ENCODE data around the gene GLTP.
A peak's percentile ranks its signal among the peaks of the same experiment; 100 is the strongest.
"Not testable (repeated sequence)": the region's sequence is repeated elsewhere in the genome, so short reads cannot be mapped to it uniquely, and the experiment has no call there.

GLTP gene

DNA sequence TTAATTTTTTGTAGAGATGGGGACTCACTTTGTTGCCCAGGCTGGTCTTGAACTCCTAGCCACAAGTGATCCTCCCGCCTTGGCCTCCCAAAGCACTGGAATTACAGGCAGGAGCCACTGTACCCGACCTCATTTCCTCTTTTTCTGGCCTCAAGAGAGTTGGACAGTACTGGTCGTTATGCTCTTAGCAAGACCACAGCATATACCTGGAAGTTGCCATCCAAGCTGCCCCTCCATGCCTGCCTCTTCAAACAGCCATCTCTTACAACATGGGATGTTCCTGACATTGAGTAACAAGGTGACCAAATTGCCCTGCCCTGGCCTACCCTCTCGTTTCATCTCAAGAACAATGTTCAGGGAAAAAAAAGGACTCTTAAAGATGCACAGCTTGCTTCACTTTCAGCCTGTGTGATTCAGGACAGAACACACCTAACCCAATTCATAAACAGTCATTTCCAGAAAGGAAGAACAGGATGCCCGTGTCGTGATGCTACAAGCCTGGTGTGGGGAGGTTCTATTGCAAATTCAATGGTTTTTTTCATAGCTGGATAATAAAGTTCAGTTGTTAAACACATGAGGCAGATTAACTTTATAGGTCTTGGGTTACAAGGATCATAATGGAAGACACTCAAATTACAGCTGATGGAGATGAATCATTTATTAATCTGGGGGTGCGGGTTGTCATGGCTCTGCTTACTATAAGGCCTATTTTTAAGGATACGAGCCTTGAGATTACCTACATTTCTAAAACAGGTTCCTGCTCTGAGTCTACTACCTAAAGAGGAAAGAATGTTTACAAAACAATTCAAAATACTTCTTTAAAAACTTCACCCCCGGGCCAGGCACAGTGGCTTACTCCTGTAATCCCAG, 11.9 kb downstream of the GLTP start:
- Histone ChIP-seq H3K79me2 (peaks cover 14% of the 10 kb centered on the region), H3K27me3 (ENCODE audit: control insufficient read depth, insufficient read depth, low read length) (no peaks in the 10 kb centered on the region), H3K36me3 (ENCODE audit: control insufficient read depth, insufficient read depth, low read length) (no peaks in the 10 kb centered on the region), H2AFZ (no peak overlapping the region), H3K9ac (no peak overlapping the region), H3K9me3 (ENCODE audit: control insufficient read depth, low read length) (no peaks in the 10 kb centered on the region), H3K4me2 (ENCODE audit: low read length) (no peak overlapping the region), H3K27ac (no peak overlapping the region), H3K4me3 (ENCODE audit: low read depth, low read length) (no peak overlapping the region), H3K4me1 (peaks cover 6% of the 10 kb centered on the region)
- TF ChIP-seq, protein P1, sequence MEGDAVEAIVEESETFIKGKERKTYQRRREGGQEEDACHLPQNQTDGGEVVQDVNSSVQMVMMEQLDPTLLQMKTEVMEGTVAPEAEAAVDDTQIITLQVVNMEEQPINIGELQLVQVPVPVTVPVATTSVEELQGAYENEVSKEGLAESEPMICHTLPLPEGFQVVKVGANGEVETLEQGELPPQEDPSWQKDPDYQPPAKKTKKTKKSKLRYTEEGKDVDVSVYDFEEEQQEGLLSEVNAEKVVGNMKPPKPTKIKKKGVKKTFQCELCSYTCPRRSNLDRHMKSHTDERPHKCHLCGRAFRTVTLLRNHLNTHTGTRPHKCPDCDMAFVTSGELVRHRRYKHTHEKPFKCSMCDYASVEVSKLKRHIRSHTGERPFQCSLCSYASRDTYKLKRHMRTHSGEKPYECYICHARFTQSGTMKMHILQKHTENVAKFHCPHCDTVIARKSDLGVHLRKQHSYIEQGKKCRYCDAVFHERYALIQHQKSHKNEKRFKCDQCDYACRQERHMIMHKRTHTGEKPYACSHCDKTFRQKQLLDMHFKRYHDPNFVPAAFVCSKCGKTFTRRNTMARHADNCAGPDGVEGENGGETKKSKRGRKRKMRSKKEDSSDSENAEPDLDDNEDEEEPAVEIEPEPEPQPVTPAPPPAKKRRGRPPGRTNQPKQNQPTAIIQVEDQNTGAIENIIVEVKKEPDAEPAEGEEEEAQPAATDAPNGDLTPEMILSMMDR (IDR thresholded peaks at IDR 0.05) = no peak

DNA sequence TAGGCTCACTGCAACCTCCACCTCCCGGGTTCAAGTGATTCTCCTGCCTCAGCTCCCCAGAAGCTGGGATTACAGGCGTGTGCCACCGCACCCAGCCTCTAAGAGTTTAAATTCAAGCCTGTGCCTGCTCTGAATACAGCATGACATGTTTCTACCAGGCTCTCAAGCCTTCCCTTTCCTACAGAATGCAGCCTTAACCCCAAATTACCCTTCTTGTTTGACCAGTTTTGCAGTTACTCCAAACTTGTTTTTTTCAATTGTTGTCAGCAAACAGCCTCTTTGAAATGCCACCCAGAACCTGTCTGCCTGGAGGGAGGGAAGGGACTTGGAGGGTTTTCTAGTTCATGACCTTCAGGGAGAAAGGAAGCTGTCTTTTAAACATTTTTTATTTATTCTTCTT, 15.4 kb downstream of the GLTP start:
- no peaks in the 10 kb centered on the region for H3K4me1 ChIP-seq
- no peaks in the 10 kb centered on the region for H3K9me3 ChIP-seq (ENCODE audit: control insufficient read depth, low read length)
- H3K79me2 ChIP-seq = no peaks in the 10 kb centered on the region
- no peak overlapping the region for H2AFZ ChIP-seq
- no peaks in the 10 kb centered on the region for H3K36me3 ChIP-seq (ENCODE audit: control insufficient read depth, insufficient read depth, low read length)
- TF ChIP-seq, protein P1 (IDR thresholded peaks at IDR 0.05) = no peak
- peak overlapping the region; percentile 40 for H3K4me3 ChIP-seq (ENCODE audit: low read depth, low read length)
- H3K9ac ChIP-seq = no peak overlapping the region
- no peaks in the 10 kb centered on the region for H3K27me3 ChIP-seq (ENCODE audit: control insufficient read depth, insufficient read depth, low read length)
- H3K4me2 ChIP-seq (ENCODE audit: low read length) = peak overlapping the region; percentile 49
- H3K27ac ChIP-seq = no peak overlapping the region

DNA sequence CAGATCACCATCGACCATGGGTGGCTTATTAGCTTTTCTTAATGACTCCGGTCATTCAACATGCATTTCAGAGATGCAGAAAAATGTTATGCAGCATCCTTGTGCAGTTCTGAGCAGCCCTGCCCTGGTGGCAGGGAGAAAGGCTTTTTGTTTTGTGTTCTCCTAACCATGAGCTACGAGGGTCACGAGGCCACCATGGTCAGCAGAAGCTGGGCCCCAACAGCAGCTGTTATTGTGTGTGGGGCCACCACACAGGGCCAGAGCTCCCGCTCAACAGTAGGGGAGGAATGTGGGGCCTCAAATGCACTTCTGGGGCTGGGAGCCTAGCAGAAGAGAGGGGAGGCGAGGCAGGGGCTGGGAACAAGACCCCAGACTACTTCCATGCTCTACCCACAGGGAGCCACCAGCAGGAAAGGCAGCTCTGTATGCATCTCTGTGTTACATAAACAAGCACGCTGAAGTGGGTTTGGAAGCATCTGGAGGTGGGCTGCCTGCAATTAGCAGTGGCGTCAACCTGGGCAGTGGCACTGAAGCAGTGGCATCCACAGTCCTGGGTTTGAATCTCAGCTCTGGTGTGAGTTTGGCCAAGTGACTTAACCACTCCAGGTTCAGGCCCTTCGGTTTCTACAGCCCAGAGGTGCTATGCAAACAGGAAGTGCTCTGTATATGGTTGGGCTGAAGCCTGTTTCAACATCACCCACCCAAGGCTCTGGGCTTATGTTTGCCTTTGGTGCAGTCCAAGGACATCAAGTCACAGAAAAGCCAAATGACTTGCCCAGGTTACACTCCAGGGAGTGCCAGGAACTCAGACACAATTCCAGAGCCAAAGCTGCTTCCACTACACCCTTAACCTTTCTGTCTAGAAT, 16.3 kb downstream of the GLTP start:
- H3K9me3 ChIP-seq (ENCODE audit: control insufficient read depth, low read length) = no peaks in the 10 kb centered on the region
- no peak overlapping the region for H3K4me2 ChIP-seq (ENCODE audit: low read length)
- H3K36me3 ChIP-seq (ENCODE audit: control insufficient read depth, insufficient read depth, low read length) = no peaks in the 10 kb centered on the region
- H3K79me2 ChIP-seq = no peaks in the 10 kb centered on the region
- no peak overlapping the region for H3K9ac ChIP-seq
- no peaks in the 10 kb centered on the region for H3K27me3 ChIP-seq (ENCODE audit: control insufficient read depth, insufficient read depth, low read length)
- H2AFZ ChIP-seq = no peak overlapping the region
- no peaks in the 10 kb centered on the region for H3K4me1 ChIP-seq
- TF ChIP-seq, protein P1 (IDR thresholded peaks at IDR 0.05) = no peak
- no peak overlapping the region for H3K27ac ChIP-seq
- no peak overlapping the region for H3K4me3 ChIP-seq (ENCODE audit: low read depth, low read length)

DNA sequence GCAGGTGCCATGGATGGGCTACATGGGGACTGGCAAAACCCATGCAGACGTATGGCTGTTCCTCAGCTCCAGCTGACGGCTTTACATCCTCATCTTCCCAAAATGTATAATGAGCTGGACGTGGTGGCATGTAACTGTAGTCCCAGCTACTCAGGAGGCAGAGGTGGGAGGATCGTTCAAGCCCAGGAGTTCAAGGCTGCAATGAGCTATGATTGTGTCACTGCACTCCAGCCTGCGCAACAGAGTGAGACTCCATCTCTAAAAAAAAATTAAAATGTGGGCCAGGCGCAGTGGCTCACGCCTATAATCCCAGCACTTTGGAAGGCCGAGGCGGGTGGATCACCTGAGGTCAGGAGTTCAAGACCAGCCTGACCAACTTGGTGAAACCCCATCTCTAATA, 17.9 kb downstream of the GLTP start:
- H3K4me3 ChIP-seq (ENCODE audit: low read depth, low read length); H3K9me3 ChIP-seq (ENCODE audit: control insufficient read depth, low read length); H3K36me3 ChIP-seq (ENCODE audit: control insufficient read depth, insufficient read depth, low read length); H3K27ac ChIP-seq; H2AFZ ChIP-seq; H3K4me1 ChIP-seq; H3K79me2 ChIP-seq; H3K4me2 ChIP-seq (ENCODE audit: low read length); H3K27me3 ChIP-seq (ENCODE audit: control insufficient read depth, insufficient read depth, low read length); H3K9ac ChIP-seq: not testable (repeated sequence)

DNA sequence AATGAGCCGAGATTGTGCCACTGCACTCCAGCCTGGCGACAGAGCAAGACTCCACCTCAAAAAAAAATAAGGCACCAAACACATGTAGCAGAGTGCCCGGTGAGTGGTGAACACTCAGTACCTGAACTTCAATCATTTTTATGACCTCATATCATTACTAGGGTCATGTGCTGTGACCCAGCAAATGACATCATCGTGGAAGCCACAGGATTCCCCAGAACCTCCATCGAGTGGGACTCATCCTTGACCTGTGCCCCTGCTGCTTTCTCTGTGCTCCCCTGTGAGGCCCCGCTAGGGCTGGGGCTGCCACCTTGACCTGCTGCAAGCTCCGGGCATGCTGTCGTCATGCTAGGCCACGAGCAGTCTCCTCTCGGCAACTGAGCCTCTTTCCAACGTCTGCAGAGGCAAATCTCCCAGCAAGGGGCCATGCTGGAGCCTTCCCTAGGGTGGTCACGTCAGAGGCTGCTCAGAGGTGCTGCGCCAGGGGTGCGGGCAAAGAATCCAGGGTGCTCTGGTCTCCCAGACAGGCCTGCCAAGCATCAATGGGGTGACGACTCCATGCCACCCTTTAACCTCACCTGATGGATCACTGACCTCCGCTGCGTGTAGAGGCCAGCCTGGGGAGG, 18.5 kb downstream of the GLTP start:
- Histone ChIP-seq H3K9me3 (ENCODE audit: control insufficient read depth, low read length) (no peaks in the 10 kb centered on the region), H3K9ac (no peak overlapping the region), H3K4me1 (no peaks in the 10 kb centered on the region), H3K27ac (no peak overlapping the region), H3K36me3 (ENCODE audit: control insufficient read depth, insufficient read depth, low read length) (no peaks in the 10 kb centered on the region), H3K79me2 (no peaks in the 10 kb centered on the region), H3K27me3 (ENCODE audit: control insufficient read depth, insufficient read depth, low read length) (no peaks in the 10 kb centered on the region), H3K4me3 (ENCODE audit: low read depth, low read length) (no peak overlapping the region), H2AFZ (no peak overlapping the region), H3K4me2 (ENCODE audit: low read length) (no peak overlapping the region)
- TF ChIP-seq, protein P1 (IDR thresholded peaks at IDR 0.05) = no peak

Data from parathyroid adenoma (tissue), 2 donors.